Fibroblast of mammary gland (primary cell): ENCODE data around the gene TOGARAM2.

Source experiments
- DNase-seq: peaks from one replicate; pipeline ENCODE4 v3.0.0-alpha.2; 2010; ENCODE audit warnings: low read depth
- H3K4me3 ChIP-seq: 2 replicates; pipeline ENCODE4 v1.5.1; 2011; ENCODE audit warnings: low read depth, mild to moderate bottlenecking, low read length, moderate library complexity; ENCODE audit not compliant: control insufficient read depth
- CTCF ChIP-seq: conservative IDR thresholded peaks from 2 replicates; pipeline ENCODE4 v1.5.1; 2011; ENCODE audit warnings: low read depth, low read length, inconsistent platforms; ENCODE audit not compliant: control insufficient read depth, insufficient read depth

The TOGARAM2 gene

GRCh38 chr2:29015701-29016470 lies 34.8 kb downstream of the TOGARAM2 start:
- H3K4me3 ChIP-seq = no peak overlapping the region
- TF ChIP-seq CTCF = no peak
- no peak for DNase-seq

- H3K4me3 ChIP-seq = no peak overlapping the region
- TF ChIP-seq CTCF = no peak
- DNase-seq = no peak
Measured at GRCh38 chr2:29016504-29016903, 35.4 kb downstream of the TOGARAM2 start.

- no peak for TF ChIP-seq CTCF
- no peak for DNase-seq
- H3K4me3 ChIP-seq = no peak overlapping the region
Measured at GRCh38 chr2:29017716-29018435, 36.8 kb downstream of the TOGARAM2 start.

- H3K4me3 ChIP-seq = no peak overlapping the region
- no peak for DNase-seq
- TF ChIP-seq CTCF = no peak
Measured at GRCh38 chr2:29021886-29022285, 40.8 kb downstream of the TOGARAM2 start.

GRCh38 chr2:29022679-29023078 lies 41.6 kb downstream of the TOGARAM2 start:
- no peak for DNase-seq
- H3K4me3 ChIP-seq = no peak overlapping the region
- no peak for TF ChIP-seq CTCF

GRCh38 chr2:29023188-29023587 lies 42.1 kb downstream of the TOGARAM2 start:
- H3K4me3 ChIP-seq = no peak overlapping the region
- DNase-seq = no peak
- no peak for TF ChIP-seq CTCF
